GM18505 (cell line): ENCODE results near the gene ZNF414.

Experiments used
- ATAC-seq: cut with Tn5 transposase; IDR thresholded peaks from one replicate; pipeline ENCODE4 v1.9.1; 2021; ENCODE audit not compliant: unreplicated experiment
- POLR2A ChIP-seq: IDR thresholded peaks from 4 replicates; pipeline ENCODE4 v1.6.1; 2011; ENCODE audit warnings: borderline replicate concordance; ENCODE audit not compliant: insufficient read depth, insufficient read length; ENCODE audit errors: extremely low read depth

ZNF414 gene

DNA sequence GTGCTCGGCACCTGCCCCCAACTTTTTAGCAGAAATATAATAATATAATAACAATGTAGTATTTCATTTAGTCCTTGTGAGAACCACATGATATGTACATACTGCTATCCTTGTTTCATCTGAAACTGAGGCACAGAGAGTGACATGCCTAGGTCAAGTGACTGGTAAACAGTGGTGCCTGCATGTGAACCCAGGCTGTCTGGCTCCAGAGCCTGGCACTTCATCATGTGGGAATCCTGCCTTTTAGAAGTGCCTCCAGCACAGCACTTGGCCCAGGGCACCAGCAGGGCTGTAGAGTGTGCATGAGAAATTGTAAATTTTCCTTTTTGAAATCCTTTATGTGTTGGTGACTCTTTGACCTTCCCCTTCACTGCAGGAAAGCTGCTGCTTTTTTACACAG lies 39.0 kb downstream of the ZNF414 start:
- no peak for TF ChIP-seq POLR2A
- ATAC-seq: no peak

DNA sequence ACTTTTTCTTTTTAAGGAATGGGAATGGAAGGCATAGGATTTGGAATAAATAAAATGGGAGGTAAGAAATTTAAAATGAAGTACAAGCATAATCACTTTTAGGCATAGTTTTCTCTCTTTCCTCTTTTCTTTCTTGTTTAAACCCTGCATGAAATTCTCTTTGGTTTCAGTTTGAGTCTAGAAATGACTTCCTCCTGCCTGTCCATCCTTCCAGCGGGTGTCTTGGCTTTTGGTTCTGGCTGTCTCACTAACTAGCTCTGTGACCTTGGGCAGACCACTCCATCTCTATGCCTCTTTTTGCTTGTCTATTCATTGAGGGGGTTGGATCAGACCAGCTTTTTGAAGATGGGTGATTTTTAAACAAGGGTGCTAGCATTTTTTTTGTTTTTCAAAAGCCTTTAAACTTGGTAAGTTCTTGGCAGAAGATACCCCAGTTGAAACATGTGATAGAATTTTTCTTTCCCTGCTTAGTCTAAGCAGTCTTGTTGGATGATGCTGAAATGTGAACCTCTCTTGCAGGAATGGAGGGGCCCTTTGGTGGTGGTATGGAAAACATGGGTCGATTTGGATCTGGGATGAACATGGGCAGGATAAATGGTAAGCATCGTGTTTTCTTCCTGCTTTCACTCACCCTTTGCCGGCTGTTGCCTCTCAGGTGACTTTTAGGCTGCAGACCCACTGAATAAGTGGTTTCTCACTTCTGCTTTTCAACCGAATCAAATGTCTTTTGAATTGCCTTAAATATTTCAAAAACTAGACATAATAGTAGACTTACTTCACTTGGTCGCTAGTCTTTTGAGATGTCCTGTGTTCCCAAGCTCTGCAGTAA lies 40.1 kb downstream of the ZNF414 start:
- peak; percentile 52 for ATAC-seq

DNA sequence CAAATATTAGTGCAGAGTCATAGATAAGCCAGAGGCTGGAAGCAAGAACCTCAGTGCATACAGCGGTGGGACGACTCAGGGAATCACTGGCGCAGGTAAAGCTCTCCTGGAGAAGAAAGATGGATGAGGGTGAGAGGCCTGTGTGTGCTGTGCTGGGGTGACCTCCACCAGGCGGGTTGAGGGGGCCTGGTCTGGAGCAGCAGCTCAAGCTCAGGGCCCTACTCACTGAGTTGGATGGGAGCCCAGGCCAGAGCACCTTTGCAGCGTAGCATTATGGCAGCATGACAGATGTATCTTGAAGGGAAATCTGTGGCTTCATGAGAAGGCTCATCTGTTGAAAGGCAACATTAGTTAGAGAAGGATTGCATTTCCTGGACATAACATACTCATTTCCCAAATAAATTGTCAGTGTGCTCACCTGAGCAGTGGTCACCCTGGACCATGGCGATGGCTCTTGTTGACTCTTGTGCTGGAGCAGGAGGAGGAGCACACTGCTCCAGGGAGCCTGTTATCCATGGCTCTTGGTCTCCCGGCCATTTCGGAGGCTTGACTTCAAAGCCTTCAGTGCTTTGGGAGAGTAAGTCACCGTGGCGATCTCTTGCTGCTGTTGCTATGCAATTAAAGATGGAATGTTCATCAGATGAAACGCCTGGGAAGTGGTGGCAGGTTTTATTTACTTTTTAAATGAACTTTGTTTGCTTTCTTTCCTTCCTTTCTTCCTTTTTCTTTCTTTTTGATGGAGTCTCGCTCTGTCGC lies 44.2 kb downstream of the ZNF414 start:
- ATAC-seq: no peak
- TF ChIP-seq POLR2A: no peak

More for the DNA sequence above, 40.1 kb downstream of the ZNF414 start:
- TF ChIP-seq POLR2A: no peak

DNA sequence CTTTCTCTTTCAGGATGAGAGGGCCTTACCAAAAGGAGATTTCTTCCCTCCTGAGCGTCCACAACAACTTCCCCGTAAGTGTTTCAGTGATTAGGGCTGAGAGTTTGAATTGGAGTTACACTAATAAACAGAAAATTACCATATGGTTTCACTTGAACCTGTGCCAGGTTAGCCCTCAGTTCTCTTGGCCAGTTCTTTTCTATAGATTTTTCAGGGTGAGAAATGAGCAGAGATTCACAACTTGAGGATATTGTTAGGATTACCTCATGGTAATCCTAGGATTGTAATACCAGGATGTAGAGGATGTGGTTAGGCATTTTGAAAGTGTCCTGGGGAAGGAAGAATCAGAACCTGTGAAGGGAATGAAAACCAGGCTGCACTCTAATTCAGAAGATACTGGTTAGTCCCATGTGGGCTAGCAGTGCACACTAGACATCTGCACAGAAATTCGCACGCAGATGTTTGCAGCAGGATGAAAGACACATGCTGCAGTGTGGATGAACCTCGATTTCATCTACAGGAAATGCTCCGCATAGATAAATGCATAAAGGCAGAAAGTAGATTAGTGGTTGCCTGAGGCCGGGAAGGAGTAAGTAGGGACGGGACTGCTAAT lies 45.1 kb downstream of the ZNF414 start:
- no peak for ATAC-seq
- no peak for TF ChIP-seq POLR2A

DNA sequence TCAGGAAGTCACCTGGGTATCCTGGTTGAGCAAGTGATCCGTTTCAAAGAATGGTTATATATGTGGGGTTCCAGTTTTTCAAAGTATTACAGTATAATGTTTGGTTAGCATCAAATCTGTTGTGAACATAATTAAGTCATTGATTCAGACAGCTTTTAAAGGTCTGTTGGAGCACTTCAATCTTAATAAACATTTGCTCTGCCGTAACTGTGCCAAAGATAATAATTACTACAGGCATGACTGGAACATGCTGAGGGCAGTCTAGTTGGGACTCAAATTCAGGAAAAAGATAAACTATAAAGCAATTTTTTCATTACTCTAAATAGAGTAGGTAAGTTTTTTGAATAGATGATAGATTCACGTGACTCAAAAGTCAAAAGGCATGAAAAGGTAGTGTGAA lies 45.8 kb downstream of the ZNF414 start:
- TF ChIP-seq POLR2A: no peak
- ATAC-seq: no peak

DNA sequence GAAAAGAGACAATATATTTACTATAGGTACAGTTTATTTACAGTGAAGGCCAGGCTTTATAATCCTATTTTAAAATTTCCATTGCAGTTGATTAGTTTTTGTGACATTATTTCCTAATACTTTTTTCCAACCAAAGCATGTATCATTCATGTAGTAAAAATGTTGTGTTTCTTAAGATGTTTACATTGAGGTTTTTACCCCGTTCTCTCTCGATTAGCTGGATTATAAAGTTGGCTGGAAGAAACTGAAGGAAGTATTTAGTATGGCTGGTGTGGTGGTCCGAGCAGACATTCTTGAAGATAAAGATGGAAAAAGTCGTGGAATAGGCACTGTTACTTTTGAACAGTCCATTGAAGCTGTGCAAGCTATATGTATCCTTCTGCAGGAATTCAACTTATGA lies 47.9 kb downstream of the ZNF414 start:
- ATAC-seq: no peak
- no peak for TF ChIP-seq POLR2A

DNA sequence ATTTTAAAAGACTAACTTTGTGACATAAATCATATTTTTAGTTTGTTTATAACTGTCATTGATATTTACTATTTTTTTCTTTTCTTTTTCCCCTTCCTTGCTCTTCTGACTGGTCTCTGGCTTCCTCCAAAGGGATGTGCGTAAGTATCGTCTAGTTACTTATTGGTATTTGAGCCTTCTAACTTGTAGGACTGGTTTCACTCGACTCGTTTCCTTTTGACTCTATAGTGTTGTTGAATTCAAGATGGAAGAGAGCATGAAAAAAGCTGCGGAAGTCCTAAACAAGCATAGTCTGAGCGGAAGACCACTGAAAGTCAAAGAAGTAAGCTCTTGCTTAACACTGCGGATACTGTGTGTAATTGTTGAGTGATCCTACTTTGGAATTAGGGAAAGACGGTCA lies 50.6 kb downstream of the ZNF414 start:
- TF ChIP-seq POLR2A: no peak
- ATAC-seq: no peak

DNA sequence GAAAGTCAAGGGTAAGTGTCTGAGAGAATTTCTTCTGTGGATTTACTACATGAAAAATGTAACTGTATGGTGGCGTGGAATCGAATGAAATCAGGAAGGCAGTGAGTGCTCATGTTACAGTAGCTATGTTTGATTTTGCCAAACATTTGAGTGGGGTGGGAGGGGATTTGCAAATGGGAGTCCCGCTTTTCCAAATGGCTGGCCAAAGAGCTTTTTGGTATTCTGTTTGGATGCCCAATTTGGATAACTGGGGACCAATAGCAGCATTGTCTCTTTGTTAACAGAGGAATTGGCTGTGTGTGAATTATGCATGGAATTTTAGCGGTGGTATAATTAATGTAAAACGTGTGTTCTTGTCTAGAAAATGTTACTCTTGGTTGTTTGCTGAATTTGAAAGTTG lies 51.4 kb downstream of the ZNF414 start:
- no peak for TF ChIP-seq POLR2A
- no peak for ATAC-seq

DNA sequence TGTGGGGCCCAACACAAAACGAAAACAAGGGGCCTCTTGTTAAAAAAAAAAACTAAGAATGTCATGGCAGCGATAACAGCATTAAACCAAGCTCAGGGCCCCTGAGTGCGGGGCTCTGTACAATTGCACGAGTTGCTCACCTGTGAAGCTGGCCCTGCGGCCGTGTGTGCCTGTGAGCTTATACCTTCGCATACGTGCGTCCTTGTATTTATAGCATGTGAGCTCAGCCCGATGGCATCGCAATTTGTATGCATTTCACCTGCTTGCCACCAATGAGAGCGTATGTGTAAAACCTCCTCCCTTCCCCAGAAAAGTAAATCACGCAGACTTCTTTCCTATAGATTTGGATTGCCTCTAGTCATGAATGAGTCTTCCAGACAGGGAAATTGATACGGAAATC lies 52.1 kb downstream of the ZNF414 start:
- TF ChIP-seq POLR2A: no peak

DNA sequence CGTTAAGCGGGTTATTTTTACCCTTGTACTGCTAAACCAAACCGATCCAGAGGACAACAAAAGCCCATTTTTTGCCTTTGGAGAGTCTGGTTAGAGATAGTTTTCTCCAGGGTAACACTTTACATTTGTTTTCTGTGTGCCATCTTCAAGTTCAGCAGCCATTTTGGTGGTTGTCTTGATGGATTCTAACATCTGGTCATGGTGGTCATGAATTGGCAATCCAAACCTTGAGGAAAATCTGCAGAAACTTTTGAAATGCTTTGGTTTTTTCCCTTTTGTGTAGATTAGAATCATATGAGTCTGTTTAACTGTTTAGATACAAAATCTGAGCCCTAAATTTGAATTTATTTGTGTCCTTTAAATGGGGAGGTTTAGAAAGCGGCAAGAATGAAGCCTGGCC lies 52.6 kb downstream of the ZNF414 start:
- no peak for ATAC-seq
- no peak for TF ChIP-seq POLR2A

More for the DNA sequence above, 52.1 kb downstream of the ZNF414 start:
- no peak for ATAC-seq

DNA sequence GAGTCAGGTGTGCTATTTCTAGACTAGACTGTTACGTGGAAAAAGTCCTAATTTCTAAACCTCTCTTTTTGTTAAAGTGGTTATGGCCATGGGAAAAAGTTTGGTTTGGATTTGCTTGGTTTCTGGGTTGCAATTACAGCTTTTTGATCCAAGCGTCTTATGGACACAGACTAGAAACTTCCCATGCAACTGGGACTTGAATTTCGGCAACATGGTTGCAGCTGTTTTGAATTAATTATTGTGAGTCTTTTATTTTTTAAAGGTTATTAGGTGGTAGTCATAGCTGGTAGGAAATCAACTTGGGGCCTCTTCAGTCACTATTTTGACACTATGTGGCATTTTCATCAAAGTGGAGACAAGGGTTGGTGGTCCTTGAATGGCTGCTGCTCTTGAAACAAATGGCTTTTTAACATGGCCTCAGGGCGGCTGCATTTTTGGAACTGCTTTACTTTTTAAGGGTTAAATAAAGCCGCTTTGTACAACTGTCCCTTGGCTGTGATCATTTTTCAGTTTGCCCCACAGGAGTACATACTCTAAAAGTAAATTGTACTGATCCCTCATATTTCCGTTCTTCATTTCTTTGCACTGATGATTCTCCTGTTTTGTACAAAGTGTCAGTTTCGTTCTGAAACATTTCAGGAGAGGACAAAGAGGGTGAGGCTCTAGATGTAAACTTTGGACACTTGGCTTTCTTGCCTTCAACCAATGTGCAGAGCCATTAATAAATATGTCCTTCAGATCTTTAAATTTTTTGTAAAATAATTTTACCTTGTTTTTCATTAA lies 53.3 kb downstream of the ZNF414 start:
- no peak for TF ChIP-seq POLR2A
- no peak for ATAC-seq
